OCI-LY1 (cell line): Measurements from ENCODE around the gene BCR.

Source experiments
- H2AFZ ChIP-seq: fragments of 200-600 bp; sonication (generic), shearing (Covaris generic); 2 replicates; pipeline ENCODE4 v1.6.0; 2014; ENCODE audit warnings: antibody characterized with exemption, mild to moderate bottlenecking, low read length
- H3F3A ChIP-seq: fragments of 200-600 bp; sonication (generic), shearing (Covaris generic); 2 replicates; pipeline ENCODE4 v1.6.0; 2014; ENCODE audit warnings: mild to moderate bottlenecking, antibody characterized with exemption, low read length, moderate library complexity; ENCODE audit not compliant: insufficient read depth
- H3K27ac ChIP-seq: fragments of 200-600 bp; sonication (generic); 2 replicates; pipeline ENCODE4 v1.5.1; 2014; ENCODE audit warnings: low read length, mixed run types, mild to moderate bottlenecking, low read depth; ENCODE audit not compliant: poor library complexity, severe bottlenecking
- H3K27me3 ChIP-seq: fragments of 200-600 bp; sonication (generic); 2 replicates; pipeline ENCODE4 v1.6.0; 2014; ENCODE audit warnings: antibody characterized with exemption, mild to moderate bottlenecking, low read length, moderate library complexity; ENCODE audit not compliant: insufficient read depth
- H3K36me3 ChIP-seq: fragments of 200-600 bp; sonication (generic); 2 replicates; pipeline ENCODE4 v1.6.1; 2014; ENCODE audit warnings: mild to moderate bottlenecking, antibody characterized with exemption, low read length, moderate library complexity, mixed read lengths; ENCODE audit not compliant: insufficient read depth
- H3K4me1 ChIP-seq: fragments of 200-600 bp; sonication (generic); 2 replicates; pipeline ENCODE4 v1.5.1; 2014; ENCODE audit warnings: mild to moderate bottlenecking, low read length, moderate library complexity; ENCODE audit not compliant: insufficient read depth, severe bottlenecking
- H3K4me2 ChIP-seq: fragments of 200-600 bp; sonication (generic), shearing (Covaris generic); 2 replicates; pipeline ENCODE4 v1.6.1; 2014; ENCODE audit warnings: low read length
- H3K4me3 ChIP-seq: fragments of 200-600 bp; sonication (generic); 2 replicates; pipeline ENCODE4 v1.5.1; 2014; ENCODE audit warnings: low read length, low read depth, mild to moderate bottlenecking, mixed read lengths; ENCODE audit not compliant: poor library complexity, severe bottlenecking
- H3K79me2 ChIP-seq: fragments of 200-600 bp; shearing (Covaris generic); 2 replicates; pipeline ENCODE4 v1.6.1; 2016; ENCODE audit warnings: mixed run types, low read length, mixed read lengths; ENCODE audit not compliant: insufficient read depth
- H3K9ac ChIP-seq: fragments of 200-600 bp; sonication (generic), shearing (Covaris generic); 2 replicates; pipeline ENCODE4 v1.6.1; 2014; ENCODE audit warnings: mild to moderate bottlenecking, low read length, mixed read lengths
- H3K9me2 ChIP-seq: fragments of 200-600 bp; sonication (generic), shearing (Covaris generic); 2 replicates; pipeline ENCODE4 v1.6.1; 2014; ENCODE audit warnings: low read depth, mild to moderate bottlenecking, low read length, mixed read lengths
- H3K9me3 ChIP-seq: fragments of 200-600 bp; shearing (Covaris generic); 2 replicates; pipeline ENCODE4 v1.6.1; 2014; ENCODE audit warnings: low read length, mixed read lengths
- H4K20me1 ChIP-seq: fragments of 200-600 bp; sonication (generic), shearing (Covaris generic); 2 replicates; pipeline ENCODE4 v1.6.0; 2016; ENCODE audit warnings: mild to moderate bottlenecking, low read length; ENCODE audit not compliant: insufficient read depth
- EZH2 ChIP-seq: fragments of 200-600 bp; sonication (generic), shearing (Covaris generic); IDR thresholded peaks from 2 replicates; pipeline ENCODE4 v1.8.0; 2017; ENCODE audit warnings: borderline replicate concordance, mixed run types, mild to moderate bottlenecking, antibody characterized with exemption, low read length, moderate library complexity, mixed read lengths
- TF ChIP-seq, protein P1 (sequence below): fragments of 200-600 bp; sonication (generic), shearing (Covaris generic); IDR thresholded peaks from 2 replicates; pipeline ENCODE4 v1.5.1; 2017; ENCODE audit warnings: mild to moderate bottlenecking, antibody characterized with exemption, low read length, moderate library complexity, mixed read lengths

Gene BCR

GRCh38 chr22:23356094-23356493, 175.8 kb downstream of the BCR start:
- no peak overlapping the region for H3K27ac ChIP-seq
- H3K27me3 ChIP-seq, result peaks cover 7% of the 10 kb centered on the region; the same call in 1 of the 2 replicates
- TF ChIP-seq EZH2, result no peak
- TF ChIP-seq, protein P1, sequence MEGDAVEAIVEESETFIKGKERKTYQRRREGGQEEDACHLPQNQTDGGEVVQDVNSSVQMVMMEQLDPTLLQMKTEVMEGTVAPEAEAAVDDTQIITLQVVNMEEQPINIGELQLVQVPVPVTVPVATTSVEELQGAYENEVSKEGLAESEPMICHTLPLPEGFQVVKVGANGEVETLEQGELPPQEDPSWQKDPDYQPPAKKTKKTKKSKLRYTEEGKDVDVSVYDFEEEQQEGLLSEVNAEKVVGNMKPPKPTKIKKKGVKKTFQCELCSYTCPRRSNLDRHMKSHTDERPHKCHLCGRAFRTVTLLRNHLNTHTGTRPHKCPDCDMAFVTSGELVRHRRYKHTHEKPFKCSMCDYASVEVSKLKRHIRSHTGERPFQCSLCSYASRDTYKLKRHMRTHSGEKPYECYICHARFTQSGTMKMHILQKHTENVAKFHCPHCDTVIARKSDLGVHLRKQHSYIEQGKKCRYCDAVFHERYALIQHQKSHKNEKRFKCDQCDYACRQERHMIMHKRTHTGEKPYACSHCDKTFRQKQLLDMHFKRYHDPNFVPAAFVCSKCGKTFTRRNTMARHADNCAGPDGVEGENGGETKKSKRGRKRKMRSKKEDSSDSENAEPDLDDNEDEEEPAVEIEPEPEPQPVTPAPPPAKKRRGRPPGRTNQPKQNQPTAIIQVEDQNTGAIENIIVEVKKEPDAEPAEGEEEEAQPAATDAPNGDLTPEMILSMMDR, result no peak
- H3K4me2 ChIP-seq, result no peak overlapping the region
- no peaks in the 10 kb centered on the region for H3F3A ChIP-seq
- H3K4me3 ChIP-seq, result no peak overlapping the region
- no peaks in the 10 kb centered on the region for H3K9me3 ChIP-seq
- no peaks in the 10 kb centered on the region for H3K79me2 ChIP-seq
- H3K9ac ChIP-seq, result no peak overlapping the region
- H2AFZ ChIP-seq, result no peak overlapping the region
- no peaks in the 10 kb centered on the region for H3K9me2 ChIP-seq
- H3K36me3 ChIP-seq, result no peaks in the 10 kb centered on the region
- no peaks in the 10 kb centered on the region for H4K20me1 ChIP-seq
- no peaks in the 10 kb centered on the region for H3K4me1 ChIP-seq

- Histone ChIP-seq H3K9me3 (no peaks in the 10 kb centered on the region), H3K9ac (no peak overlapping the region), H3F3A (no peaks in the 10 kb centered on the region), H3K27me3 (peaks cover 11% of the 10 kb centered on the region; the same call in 1 of the 2 replicates), H3K4me2 (no peak overlapping the region), H3K79me2 (no peaks in the 10 kb centered on the region), H3K27ac (no peak overlapping the region), H4K20me1 (no peaks in the 10 kb centered on the region), H3K4me1 (no peaks in the 10 kb centered on the region), H3K4me3 (no peak overlapping the region), H2AFZ (no peak overlapping the region), H3K36me3 (no peaks in the 10 kb centered on the region), H3K9me2 (no peaks in the 10 kb centered on the region)
- TF ChIP-seq, protein P1, result no peak
Observed at GRCh38 chr22:23357053-23357452, 176.7 kb downstream of the BCR start.

DNA sequence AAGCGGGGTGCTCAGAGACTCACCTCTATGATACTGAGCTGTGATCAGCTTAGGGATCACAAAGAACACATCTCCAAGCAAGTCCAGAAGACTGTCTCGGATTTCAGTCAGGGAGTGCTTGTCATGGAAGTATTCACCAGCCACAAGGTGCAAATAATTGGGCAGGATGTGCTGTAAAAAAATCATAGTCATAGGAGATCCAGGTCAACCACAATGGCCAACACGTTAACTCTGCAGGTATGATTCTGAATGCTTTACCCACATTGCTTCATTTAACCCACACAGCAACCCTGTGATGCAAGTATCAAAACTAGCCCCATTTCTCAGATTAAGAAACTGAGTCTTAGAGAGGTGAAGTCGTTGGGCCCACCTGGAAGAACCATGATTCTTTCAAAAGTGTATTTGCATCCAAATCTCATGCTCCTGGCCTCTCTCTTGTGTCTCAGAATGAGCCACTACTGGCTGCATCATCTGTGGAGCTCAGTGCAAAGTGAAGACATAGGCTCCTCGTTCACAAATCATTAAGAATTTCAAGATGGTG, 179.3 kb downstream of the BCR start:
- Histone ChIP-seq H3K4me2 (no peak overlapping the region), H3K27me3 (0 out of 2 replicates have a peak, but pooled peaks cover 4% of the 10 kb centered on the region), H3K79me2 (no peaks in the 10 kb centered on the region), H3K9me3 (no peaks in the 10 kb centered on the region), H3K36me3 (no peaks in the 10 kb centered on the region), H3K9me2 (no peaks in the 10 kb centered on the region), H3K4me1 (no peaks in the 10 kb centered on the region), H2AFZ (no peak overlapping the region), H3F3A (no peaks in the 10 kb centered on the region), H3K27ac (no peak overlapping the region), H3K9ac (no peak overlapping the region), H4K20me1 (no peaks in the 10 kb centered on the region), H3K4me3 (no peak overlapping the region)
- TF ChIP-seq EZH2, result no peak
- TF ChIP-seq, protein P1, result no peak
